K562 (cell line): ENCODE results near the gene KRTAP1-3. TPM values are rescaled to one million over a fixed set of nuclear protein-coding genes. Genes with fewer than 3 reads are reported as not detected.

Experiments
- ATAC-seq: fragments of 200-7000 bp; cut with Tn5 transposase; 3 replicates; pipeline ENCODE4 v1.9.1; 2020; ENCODE audit warnings: moderate library complexity
- BruUV-seq: library from RNA; stranded (reverse); fragments of 400-500 nt; replicated peaks from 2 replicates; lab custom pipeline; 2021; lab: Mats Ljungman, UMichigan
- CTCF ChIA-PET: fragments of 300-600 bp; formaldehyde crosslinking; extraction: SDS; loops from one replicate; lab custom pipeline; 2021; ENCODE audit warnings: low intra/inter-chr PET ratio; lab: Yijun Ruan, JAX
- POLR2A ChIA-PET: fragments of 300-600, 350-650 bp; sonication (Branson Sonifier 250); formaldehyde crosslinking; extraction: SDS; loops from one replicate; lab custom pipeline; 2021; ENCODE audit warnings: antibody characterized with exemption, inconsistent platforms; lab: Yijun Ruan, JAX
- DNase-seq, 4 experiments: peaks; one replicate each; pipeline versions ENCODE4 v3.0.0 to v3.0.0-alpha.2; 2011 to 2018; ENCODE audit warnings: low spot score in 3 of 4, mixed read lengths in 3 of 4; ENCODE audit errors: extremely low read depth in 1 of 4
- FAIRE-seq: peaks from 2 replicates; lab custom pipeline; 2011; peaks lifted over from hg19 to GRCh38; lab: Jason Lieb, UNC
- H2AFZ ChIP-seq: 2 replicates; pipeline ENCODE4 v1.6.0; 2011; ENCODE audit warnings: low read depth, low read length, control low read depth, inconsistent platforms
- H3K27ac ChIP-seq: fragments of 200-600 bp; 3 replicates; pipeline ENCODE4 v1.8.0; 2011; ENCODE audit warnings: low read depth, mild to moderate bottlenecking, control low read depth, inconsistent platforms, low read length, moderate library complexity, mixed read lengths; ENCODE audit errors: extremely low read depth
- H3K27me3 ChIP-seq, 2 experiments: fragments of 300-600 bp in 1 of 2; 2 replicates in 1 of 2; 3 replicates in 1 of 2; pipeline versions ENCODE4 v1.6.0 to v1.8.0; 2011; ENCODE audit warnings: inconsistent platforms in 2 of 2, low read length in 2 of 2, mild to moderate bottlenecking in 1 of 2, mixed read lengths in 1 of 2, moderate library complexity in 1 of 2; ENCODE audit not compliant: control insufficient read depth in 2 of 2, insufficient read depth in 2 of 2
- H3K36me3 ChIP-seq: fragments of 300-600 bp; 3 replicates; pipeline ENCODE4 v1.8.0; 2011; ENCODE audit warnings: mild to moderate bottlenecking, low read length, inconsistent platforms; ENCODE audit not compliant: control insufficient read depth, insufficient read depth
- H3K4me1 ChIP-seq, 2 experiments: fragments of 200-600 bp in 1 of 2; replicated peaks in 1 of 2; 2 replicates in 1 of 2; 3 replicates in 1 of 2; pipeline versions ENCODE4 v1.5.1 to v1.8.0; 2011; ENCODE audit warnings: inconsistent platforms in 2 of 2, low read length in 2 of 2, mild to moderate bottlenecking in 1 of 2, mixed read lengths in 1 of 2, moderate library complexity in 1 of 2; ENCODE audit not compliant: control insufficient read depth in 2 of 2, insufficient read depth in 2 of 2
- H3K4me2 ChIP-seq: 2 replicates; pipeline ENCODE4 v1.6.1; 2011; ENCODE audit warnings: low read length, control low read depth, inconsistent platforms, mixed read lengths; ENCODE audit not compliant: insufficient read depth
- H3K4me3 ChIP-seq: fragments of 200-600 bp; sonication (generic), shearing (Covaris generic); 2 replicates; pipeline ENCODE4 v1.5.1; 2016; ENCODE audit warnings: control low read depth, inconsistent platforms
- H3K79me2 ChIP-seq: fragments of 200-600 bp; 3 replicates; pipeline ENCODE4 v1.8.0; 2011; ENCODE audit warnings: low read length, inconsistent platforms; ENCODE audit not compliant: control insufficient read depth, insufficient read depth
- H3K9ac ChIP-seq, 2 experiments: 2 replicates each; pipeline versions ENCODE4 v1.6.0 to v1.6.1; 2011; ENCODE audit warnings: low read depth in 2 of 2, low read length in 2 of 2, control low read depth in 1 of 2, inconsistent platforms in 1 of 2, mild to moderate bottlenecking in 1 of 2, mixed read lengths in 1 of 2; ENCODE audit not compliant: insufficient read depth in 1 of 2
- H3K9me1 ChIP-seq: one replicate; pipeline ENCODE4 v1.6.0; 2011; ENCODE audit warnings: inconsistent platforms, mild to moderate bottlenecking, low read length, moderate library complexity; ENCODE audit not compliant: control insufficient read depth, insufficient read depth
- H3K9me3 ChIP-seq: replicated peaks from 2 replicates; pipeline ENCODE4 v1.5.1; 2011; ENCODE audit warnings: low read depth, low read length, inconsistent platforms; ENCODE audit not compliant: control insufficient read depth, insufficient read depth
- H4K20me1 ChIP-seq: replicated peaks from 2 replicates; pipeline ENCODE4 v1.6.1; 2011; ENCODE audit warnings: low read length, inconsistent platforms, mixed read lengths; ENCODE audit not compliant: control insufficient read depth, insufficient read depth
- BHLHE40 ChIP-seq: IDR thresholded peaks from 2 replicates; pipeline ENCODE4 v1.6.1; 2011; ENCODE audit warnings: low read length, improper control_type of control experiment
- CHD7 ChIP-seq: fragments of 200-600 bp; sonication (generic); IDR thresholded peaks from one replicate; pipeline ENCODE4 v1.6.1; 2012; ENCODE audit warnings: mild to moderate bottlenecking, low read depth, low read length, inconsistent platforms
- EGR1 ChIP-seq: fragments of 450-650 bp; conservative IDR thresholded peaks from 2 replicates; pipeline ENCODE4 v1.6.1; 2017; ENCODE audit warnings: mild to moderate bottlenecking
- FOXK1 ChIP-seq: sonication (generic); formaldehyde crosslinking; IDR thresholded peaks from 2 replicates; pipeline ENCODE4 v1.8.0; 2022; ENCODE audit warnings: missing genetic modification reagents, mild to moderate bottlenecking, borderline replicate concordance
- NELFE ChIP-seq: IDR thresholded peaks from 2 replicates; pipeline ENCODE4 v1.6.1; 2011; ENCODE audit warnings: mild to moderate bottlenecking; ENCODE audit not compliant: insufficient read depth, insufficient read length
- PHTF2 ChIP-seq: fragments of 250-450 bp; sonication (Bioruptor Pico); IDR thresholded peaks from 2 replicates; pipeline ENCODE4 v1.5.0; 2021; ENCODE audit warnings: mild to moderate bottlenecking
- RNF219 ChIP-seq: fragments of 250-450 bp; sonication (Bioruptor Pico); IDR thresholded peaks from 2 replicates; pipeline ENCODE4 v1.5.0; 2022; ENCODE audit warnings: mild to moderate bottlenecking
- THRA ChIP-seq: fragments of 450-650 bp; IDR thresholded peaks from 2 replicates; pipeline ENCODE4 v1.6.1; 2017; ENCODE audit warnings: mild to moderate bottlenecking, moderate library complexity
- WGBS: fragments of 100-300 bp; shearing (Covaris generic); methylation state at CpG from one replicate; pipeline ENCODE4 v1.1.6; 2016; ENCODE audit warnings: low coverage, mixed read lengths; ENCODE audit not compliant: insufficient coverage; ENCODE audit errors: missing lambda C conversion rate; 5-methylcytosine and 5-hydroxymethylcytosine counted together
- in situ Hi-C: fragments of 300-500 bp; cut with MboI; formaldehyde crosslinking; loops from 4 replicates; pipeline ENCODE4 v1.15.0; 2018; ENCODE audit warnings: inconsistent platforms, mixed read lengths
- intact Hi-C: fragments of 100-400 bp; cut with micrococcal nuclease; formaldehyde crosslinking; loops from 2 replicates; pipeline ENCODE4 v1.14.2; 2022
- polyA plus RNA-seq, 8 experiments: library from polyadenylated mRNA; depleted of rRNA in 4 of 8; stranded (reverse) in 5 of 8; unstranded in 3 of 8; fragments of >200 nt; fragmentation: Nextera tagmentation in 2 of 8; fragmentation: Illumina TruSeq in 1 of 8; extraction: Ambion mirVana in 2 of 8; extraction: Trizol in 1 of 8; gene quantifications; 2 replicates each; pipeline versions ENCODE4 v1.2.1 to v1.2.3, GENCODE V29; 2011 to 2014; ENCODE audit warnings: inconsistent platforms in 1 of 8, missing spikeins in 1 of 8
- total RNA-seq, 7 experiments: library from RNA; depleted of rRNA in 6 of 7; stranded (reverse); fragments of >200 nt in 6 of 7; fragmentation: Illumina TruSeq in 2 of 7; extraction: Trizol in 2 of 7; gene quantifications; 2 replicates each; pipeline versions ENCODE4 v1.2.1 to v1.2.3, GENCODE V29; 2011 to 2021; ENCODE audit warnings: low replicate concordance in 1 of 7

The KRTAP1-3 gene
- total and polyA plus RNA-seq, 9 of the 15 experiments (the other 6 are each of a cell fraction or from before 2014, with no cell fraction given), result not detected

DNA sequence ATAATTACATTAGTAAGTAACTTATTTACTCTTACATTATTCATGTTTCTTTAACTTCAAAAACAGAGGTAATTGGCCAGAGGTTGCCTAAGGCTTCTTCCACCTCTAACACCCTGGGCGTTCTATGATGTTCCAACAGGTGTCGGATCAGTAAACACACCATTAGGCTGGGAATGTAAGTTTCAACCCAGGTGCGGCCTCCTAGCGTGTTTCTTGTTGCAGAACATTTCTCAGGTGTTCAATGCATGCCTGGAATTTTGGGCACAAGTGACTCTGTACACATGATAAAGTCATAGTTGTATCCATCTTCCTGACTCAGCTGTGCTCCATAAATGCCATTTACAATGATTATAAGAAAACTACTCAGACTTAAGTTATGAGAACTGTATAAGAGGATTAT is 19.4 kb upstream of the KRTAP1-3 start:
- no peak overlapping the region for H3K4me2 ChIP-seq
- DNase-seq, result no peak
- ChIA-PET POLR2A (interaction anchor here (0.7 kb wide), 1 partner anchor 14 kb away, joined by 3 read pairs; no protein-coding TSS in a partner anchor), CTCF (no interaction called here)
- ATAC-seq, result no peak
- H2AFZ ChIP-seq, result no peak overlapping the region
- no peak overlapping the region for H3K4me3 ChIP-seq
- H3K9me3 ChIP-seq, result no peaks in the 10 kb centered on the region
- WGBS, result 1% methylated on average over 4 of the region's 4 CpGs
- no peaks in the 10 kb centered on the region for H3K4me1 ChIP-seq
- H3K27me3 ChIP-seq, result peaks cover 0 to 7% of the 10 kb centered on the region in 2 experiments; a peak in 2 of 5 replicates
- H3K9me1 ChIP-seq, result no peaks in the 10 kb centered on the region
- H3K9ac ChIP-seq, result no peak overlapping the region
- no peaks in the 10 kb centered on the region for H4K20me1 ChIP-seq
- no peaks in the 10 kb centered on the region for H3K79me2 ChIP-seq
- in situ Hi-C loops, result no loop called here
- intact Hi-C loops, result no loop called here
- no TSS peak for BruUV-seq
- no peak overlapping the region for H3K27ac ChIP-seq
- no peaks in the 10 kb centered on the region for H3K36me3 ChIP-seq
- no peak for FAIRE-seq
- TF ChIP-seq CHD7 (no peak), RNF219 (CRISPR knock-in tag) (no peak), PHTF2 (CRISPR knock-in tag) (no peak), NELFE (no peak), EGR1 (no peak), THRA (no peak), FOXK1 (CRISPR knock-in tag) (no peak), BHLHE40 (no peak)
